Thyroid gland (tissue), 4 donors: ENCODE results near the gene MDK. TPM values are rescaled to one million over a fixed set of nuclear protein-coding genes. Genes with fewer than 3 reads are reported as not detected.
A peak's percentile ranks its signal among the peaks of the same experiment; 100 is the strongest.

ENCODE experiments used
- DNase-seq, 2 donors: peaks; one replicate each; pipeline ENCODE4 v3.0.0-alpha.2; 2019
- H3K27ac ChIP-seq, 3 donors: fragments of 200-600 bp; sonication (generic); 1 replicate in 2 of 3; 2 replicates in 1 of 3; pipeline ENCODE4 v1.5.1; 2016 to 2019; ENCODE audit warnings: mild to moderate bottlenecking in 1 of 3, moderate library complexity in 1 of 3
- H3K27me3 ChIP-seq: fragments of 200-600 bp; sonication (generic); one replicate; pipeline ENCODE4 v1.5.1; 2019
- H3K36me3 ChIP-seq, 2 donors: fragments of 200-600 bp; sonication (generic); one replicate each; pipeline ENCODE4 v1.5.1; 2016 to 2019
- H3K4me1 ChIP-seq, 2 donors: fragments of 200-600 bp; sonication (generic); one replicate each; pipeline ENCODE4 v1.5.1; 2017 to 2019
- H3K4me3 ChIP-seq, 3 donors: fragments of 200-600 bp; sonication (generic); replicated peaks in 1 of 3; 1 replicate in 2 of 3; 2 replicates in 1 of 3; pipeline ENCODE4 v1.5.1; 2016; ENCODE audit warnings: mild to moderate bottlenecking in 1 of 3
- H3K9me3 ChIP-seq: fragments of 200-600 bp; sonication (generic); one replicate; pipeline ENCODE4 v1.5.1; 2017
- POLR2A ChIP-seq, 2 donors: fragments of 450-650 bp; IDR thresholded peaks; one replicate each; pipeline ENCODE4 v1.6.1; 2017; ENCODE audit warnings: antibody characterized with exemption in 2 of 2, mild to moderate bottlenecking in 2 of 2, moderate library complexity in 1 of 2
- WGBS, 2 donors: methylation state at CpG; one replicate each; pipeline ENCODE4 v1.1.5; 2017; 5-methylcytosine and 5-hydroxymethylcytosine counted together
- intact Hi-C: fragments of 100-400 bp; cut with DNase I; formaldehyde crosslinking; loops from one replicate; pipeline ENCODE4 v1.15.1; 2023
- total RNA-seq, 4 donors: library from RNA; depleted of rRNA; stranded (reverse); fragments of >200 nt; gene quantifications; one replicate each; pipeline ENCODE4 v1.2.3, GENCODE V29; 2016
- TF ChIP-seq, protein P1 (sequence below), 6 experiments: fragments of 200-600 bp in 3 of 6; fragments of 450-650 bp in 3 of 6; sonication (generic) in 3 of 6; IDR thresholded peaks; one replicate each; pipeline ENCODE4 v1.5.1; 2016 to 2019; ENCODE audit warnings: antibody characterized with exemption in 6 of 6, mild to moderate bottlenecking in 2 of 6, inconsistent platforms in 1 of 6, moderate library complexity in 1 of 6

Gene MDK
- total RNA-seq, 4 donors from 2014 or later, result 3.3 to 24.3 (median 16.7) TPM

DNA sequence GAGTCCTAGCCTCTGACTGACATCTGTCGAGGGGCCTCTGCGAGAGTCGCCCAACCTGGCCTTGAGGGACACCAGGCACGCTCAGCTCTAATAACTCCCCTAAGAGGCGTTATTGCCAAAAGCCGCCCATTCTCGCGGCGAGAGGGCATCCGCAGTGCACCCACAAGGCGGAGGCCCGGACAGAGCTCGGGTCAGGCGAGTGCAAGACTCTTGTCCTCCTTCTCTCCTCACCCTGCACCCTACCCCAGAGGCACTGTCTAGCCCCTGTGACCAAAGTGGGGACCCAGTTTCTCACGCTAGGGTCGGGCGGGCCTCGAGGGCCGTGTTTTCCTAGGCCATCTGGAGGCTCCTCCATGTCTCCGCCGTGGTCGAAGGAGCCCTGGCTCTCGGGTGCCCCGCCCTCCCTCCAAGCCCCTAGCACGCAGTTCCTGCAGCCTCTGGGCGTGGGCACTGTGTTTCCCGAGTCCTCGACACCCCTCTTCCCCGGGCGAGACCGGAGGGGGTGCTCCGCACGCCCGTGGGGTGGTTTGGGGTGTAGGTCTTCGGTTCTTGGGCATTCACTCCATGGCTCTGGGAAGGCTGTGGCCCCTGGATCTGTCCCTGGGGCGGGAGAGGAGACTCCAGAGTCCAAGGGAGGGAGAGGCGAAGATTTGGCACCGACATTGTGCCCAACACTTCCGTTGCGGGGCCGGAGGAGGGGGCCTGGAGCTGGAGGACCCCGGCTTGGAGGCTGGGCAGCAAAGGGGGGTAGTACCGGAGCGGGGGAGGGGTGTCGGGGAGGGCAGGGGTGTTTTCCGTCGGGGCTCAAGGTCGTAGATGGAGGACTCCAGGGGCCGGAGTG is 9.1 kb downstream of the MDK start:
- peaks cover 14% of the 10 kb centered on the region for H3K27me3 ChIP-seq
- WGBS, 2 donors, result 12 to 14% methylated on average over 16 to 19 of the region's 49 CpGs
- H3K4me3 ChIP-seq, result no peak overlapping the region
- H3K36me3 ChIP-seq, result no peaks in the 10 kb centered on the region
- intact Hi-C loops, result loop anchor here (5.0 to 10.0 kb wide), 2 partner anchors 137 to 224 kb away; partner anchors contain the start of genes ATG13 and HARBI1
- no peak overlapping the region for H3K27ac ChIP-seq
- no peak for TF ChIP-seq POLR2A (IDR thresholded peaks at IDR 0.05)
- TF ChIP-seq, protein P1, sequence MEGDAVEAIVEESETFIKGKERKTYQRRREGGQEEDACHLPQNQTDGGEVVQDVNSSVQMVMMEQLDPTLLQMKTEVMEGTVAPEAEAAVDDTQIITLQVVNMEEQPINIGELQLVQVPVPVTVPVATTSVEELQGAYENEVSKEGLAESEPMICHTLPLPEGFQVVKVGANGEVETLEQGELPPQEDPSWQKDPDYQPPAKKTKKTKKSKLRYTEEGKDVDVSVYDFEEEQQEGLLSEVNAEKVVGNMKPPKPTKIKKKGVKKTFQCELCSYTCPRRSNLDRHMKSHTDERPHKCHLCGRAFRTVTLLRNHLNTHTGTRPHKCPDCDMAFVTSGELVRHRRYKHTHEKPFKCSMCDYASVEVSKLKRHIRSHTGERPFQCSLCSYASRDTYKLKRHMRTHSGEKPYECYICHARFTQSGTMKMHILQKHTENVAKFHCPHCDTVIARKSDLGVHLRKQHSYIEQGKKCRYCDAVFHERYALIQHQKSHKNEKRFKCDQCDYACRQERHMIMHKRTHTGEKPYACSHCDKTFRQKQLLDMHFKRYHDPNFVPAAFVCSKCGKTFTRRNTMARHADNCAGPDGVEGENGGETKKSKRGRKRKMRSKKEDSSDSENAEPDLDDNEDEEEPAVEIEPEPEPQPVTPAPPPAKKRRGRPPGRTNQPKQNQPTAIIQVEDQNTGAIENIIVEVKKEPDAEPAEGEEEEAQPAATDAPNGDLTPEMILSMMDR (IDR thresholded peaks at IDR 0.05), result no peak
- H3K4me1 ChIP-seq, result peaks cover 19 to 39% of the 10 kb centered on the region in 2 donors
- H3K9me3 ChIP-seq, result no peaks in the 10 kb centered on the region
- DNase-seq, result no peak

DNA sequence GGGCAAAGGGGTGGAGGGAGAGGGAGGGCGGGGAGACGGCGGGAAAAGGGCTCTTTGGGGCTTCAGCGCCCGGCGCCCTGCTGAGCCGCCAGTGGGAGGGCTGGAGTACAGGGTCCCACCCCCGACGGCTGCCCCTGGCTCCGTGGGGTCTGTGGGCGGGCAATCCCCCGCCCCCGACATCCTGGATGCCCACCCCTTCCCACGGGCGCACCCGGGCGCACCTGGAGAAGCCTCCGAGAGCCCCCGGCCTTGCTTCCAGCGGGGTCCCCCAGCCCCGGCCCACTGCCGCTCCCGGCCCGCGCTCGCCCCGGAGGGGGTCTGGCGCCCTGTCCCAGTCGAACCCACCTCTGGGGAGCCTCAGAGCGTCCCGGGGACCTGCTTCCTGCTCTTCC is 9.7 kb downstream of the MDK start:
- WGBS, 2 donors, result 2% methylated on average over 10 of the region's 31 CpGs; no CpG with 5 or more reads in 1 of the 2 donors
- DNase-seq, result no peak
- H3K4me3 ChIP-seq, result no peak overlapping the region
- H3K9me3 ChIP-seq, result no peaks in the 10 kb centered on the region
- TF ChIP-seq, protein P1 (IDR thresholded peaks at IDR 0.05), result no peak
- TF ChIP-seq POLR2A (IDR thresholded peaks at IDR 0.05), result no peak
- H3K27me3 ChIP-seq, result peaks cover 14% of the 10 kb centered on the region
- H3K36me3 ChIP-seq, result no peaks in the 10 kb centered on the region
- no peak overlapping the region for H3K27ac ChIP-seq
- peaks cover 19 to 39% of the 10 kb centered on the region in 2 donors for H3K4me1 ChIP-seq
- intact Hi-C loops, result loop anchor here (5.0 to 10.0 kb wide), 2 partner anchors 136 to 224 kb away; partner anchors contain the start of genes ATG13 and HARBI1

DNA sequence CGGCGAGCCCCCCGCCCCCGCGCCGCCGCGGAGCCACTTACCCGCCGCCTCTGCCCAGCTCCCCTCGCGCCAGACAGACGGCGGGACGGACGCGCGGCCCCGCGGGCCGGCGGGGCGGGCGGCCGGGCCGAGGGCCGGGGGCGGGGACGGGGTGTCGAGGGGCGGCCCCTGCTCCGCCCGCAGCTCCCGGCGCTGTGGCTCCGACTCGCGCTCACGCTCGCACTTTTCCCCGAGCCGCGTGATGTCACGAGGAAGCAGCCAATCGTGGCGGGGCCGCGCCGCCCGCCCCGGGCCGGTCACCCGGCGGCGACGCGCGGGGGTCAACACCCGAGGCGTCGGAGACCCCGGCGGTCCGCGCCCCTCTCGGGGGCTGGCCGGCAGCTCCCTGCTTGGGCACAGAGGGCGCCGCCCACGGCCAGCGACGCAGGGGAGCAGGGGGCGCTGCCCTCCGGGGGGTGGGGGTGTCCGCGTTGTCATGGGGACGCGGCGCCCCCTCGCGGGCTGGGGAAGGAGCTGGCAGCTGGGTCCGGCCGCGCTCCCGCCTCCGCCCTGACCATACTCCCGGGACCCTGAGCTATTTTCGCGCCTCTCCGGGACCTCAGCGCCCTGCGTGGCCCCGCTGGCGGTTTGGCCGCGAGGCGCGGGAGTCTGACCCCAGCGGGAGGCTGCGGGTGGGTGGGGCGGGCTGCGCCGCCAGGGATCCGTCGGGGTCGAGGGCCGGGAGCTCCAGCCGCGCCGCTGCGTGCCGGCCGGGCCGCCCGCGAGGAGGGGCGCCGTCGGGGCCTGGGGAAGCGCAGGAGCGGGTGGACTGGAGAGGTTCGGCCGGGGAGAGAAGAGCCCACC is 10.3 kb downstream of the MDK start, which contains the start of gene CHRM4:
Gene CHRM4, minus strand, starts transcription at position 199 of the 843 bp plus-strand sequence. CDS start 5,219 bp downstream, outside the sequence.
- WGBS, 2 donors, result 4% methylated on average over 5 to 11 of the region's 123 CpGs
- no peak for TF ChIP-seq POLR2A (IDR thresholded peaks at IDR 0.05)
- TF ChIP-seq, protein P1 (IDR thresholded peaks at IDR 0.05), result peak in 1 of 6 experiments; percentile 3
- Histone ChIP-seq H3K27ac (no peak within 1 kb of the TSS), H3K27me3 (peaks cover 14% of the 10 kb centered on the region), H3K4me3 (peak within 1 kb of the TSS in 1 of 3 donors; percentile 25), H3K4me1 (peaks cover 19 to 39% of the 10 kb centered on the region in 2 donors), H3K36me3 (peaks cover 2 to 4% of the 10 kb centered on the region in 2 donors), H3K9me3 (no peaks in the 10 kb centered on the region)
- DNase-seq, result no peak
- intact Hi-C loops, result loop anchor here (5.0 to 10.0 kb wide), 2 partner anchors 136 to 223 kb away; partner anchors contain the start of genes ATG13 and HARBI1

DNA sequence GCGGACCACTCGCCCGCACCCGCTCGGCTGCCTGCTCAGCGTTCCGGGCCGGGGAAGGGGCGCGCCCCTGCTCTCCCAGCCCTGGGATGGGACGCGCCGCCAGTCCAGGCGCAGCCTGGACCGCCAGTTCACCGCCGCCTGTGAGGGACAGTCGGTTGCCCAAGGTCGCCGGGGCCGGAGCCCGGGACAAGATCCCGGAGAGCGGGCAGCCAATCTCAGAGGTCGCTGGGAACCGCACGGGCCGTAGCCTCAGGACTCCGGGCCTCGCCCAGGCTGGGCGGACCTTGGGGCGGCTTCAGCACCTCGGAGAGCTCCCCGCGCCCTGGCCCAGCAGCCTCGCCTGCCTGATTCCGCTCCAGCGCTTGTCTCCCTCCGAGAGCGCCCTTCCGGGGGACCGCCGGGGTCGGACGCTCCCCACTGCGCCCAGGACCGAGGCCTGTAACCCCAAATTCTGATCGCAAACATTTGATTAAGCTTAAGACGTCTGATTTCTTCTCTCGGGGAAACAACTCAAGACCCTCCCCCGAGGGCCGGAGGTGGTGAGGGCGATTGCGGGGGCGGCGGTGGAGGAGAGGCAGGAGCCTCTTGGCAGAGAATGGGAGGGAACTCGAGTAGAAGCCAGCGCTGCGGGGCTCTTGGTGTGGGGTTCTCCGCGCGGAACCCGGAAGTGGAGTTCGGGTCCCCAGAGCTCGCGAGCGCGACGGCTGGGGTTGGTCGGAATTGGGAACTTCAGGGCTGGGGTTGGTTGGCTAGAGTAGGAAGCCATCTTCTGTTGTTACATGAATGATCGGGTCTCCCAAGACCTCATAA is 11.2 kb downstream of the MDK start:
- 4 to 5% methylated on average over 21 to 56 of the region's 71 CpGs for WGBS, 2 donors
- intact Hi-C loops, result loop anchor here (5.0 to 10.0 kb wide), 2 partner anchors 135 to 222 kb away; partner anchors contain the start of genes ATG13 and HARBI1
- Histone ChIP-seq H3K36me3 (peaks cover 10 to 12% of the 10 kb centered on the region in 2 donors), H3K27ac (no peak overlapping the region), H3K4me3 (peak overlapping the region in 1 of 3 donors; percentile 25), H3K4me1 (peaks cover 19 to 39% of the 10 kb centered on the region in 2 donors), H3K27me3 (peaks cover 14% of the 10 kb centered on the region), H3K9me3 (no peaks in the 10 kb centered on the region)
- TF ChIP-seq, protein P1 (IDR thresholded peaks at IDR 0.05), result no peak
- TF ChIP-seq POLR2A (IDR thresholded peaks at IDR 0.05), result no peak
- peak; percentile 82 to 86 for DNase-seq
